Stimulated activated naive CD4-positive, alpha-beta T cell (primary cell): ENCODE data around the gene MMP15.

Experiments used
- DNase-seq, 6 experiments: peaks; one replicate each; lab custom pipeline; 2025; lab: John Stamatoyannopoulos, UW

MMP15 gene

DNA sequence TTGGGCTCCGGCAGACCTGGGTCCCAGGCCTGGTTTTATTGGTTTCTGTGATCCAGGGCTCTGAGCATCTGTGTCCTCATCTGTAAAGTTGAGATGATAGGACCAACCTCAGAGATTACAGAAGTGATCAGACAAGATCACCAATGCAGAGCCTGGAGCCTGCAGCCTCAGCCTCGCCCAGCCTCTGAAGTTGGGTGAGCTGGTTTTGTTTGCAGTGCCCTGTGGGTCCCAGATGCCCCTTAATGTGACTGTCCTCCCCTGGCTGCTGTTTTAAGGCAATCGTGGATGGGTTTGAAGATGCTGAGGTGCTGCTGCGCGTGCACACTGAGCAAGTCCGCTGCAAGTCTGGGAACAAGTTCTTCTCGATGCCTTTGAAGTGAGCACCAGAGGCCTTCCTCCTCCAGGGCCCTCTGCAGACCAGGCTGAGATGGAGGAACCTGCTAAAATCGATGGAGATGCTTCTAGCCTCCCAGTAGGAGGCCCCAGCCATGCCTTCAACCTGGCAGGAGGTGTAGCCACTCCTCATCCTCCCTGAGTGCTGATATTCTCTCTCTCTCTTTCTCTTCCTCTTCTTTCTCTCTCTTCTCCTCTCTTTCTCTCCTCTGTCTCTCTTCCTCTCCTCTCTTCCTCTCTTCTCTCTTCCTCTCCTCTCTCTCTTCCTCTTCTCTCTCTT lies 5.6 kb upstream of the MMP15 start:
- no peak for DNase-seq

DNA sequence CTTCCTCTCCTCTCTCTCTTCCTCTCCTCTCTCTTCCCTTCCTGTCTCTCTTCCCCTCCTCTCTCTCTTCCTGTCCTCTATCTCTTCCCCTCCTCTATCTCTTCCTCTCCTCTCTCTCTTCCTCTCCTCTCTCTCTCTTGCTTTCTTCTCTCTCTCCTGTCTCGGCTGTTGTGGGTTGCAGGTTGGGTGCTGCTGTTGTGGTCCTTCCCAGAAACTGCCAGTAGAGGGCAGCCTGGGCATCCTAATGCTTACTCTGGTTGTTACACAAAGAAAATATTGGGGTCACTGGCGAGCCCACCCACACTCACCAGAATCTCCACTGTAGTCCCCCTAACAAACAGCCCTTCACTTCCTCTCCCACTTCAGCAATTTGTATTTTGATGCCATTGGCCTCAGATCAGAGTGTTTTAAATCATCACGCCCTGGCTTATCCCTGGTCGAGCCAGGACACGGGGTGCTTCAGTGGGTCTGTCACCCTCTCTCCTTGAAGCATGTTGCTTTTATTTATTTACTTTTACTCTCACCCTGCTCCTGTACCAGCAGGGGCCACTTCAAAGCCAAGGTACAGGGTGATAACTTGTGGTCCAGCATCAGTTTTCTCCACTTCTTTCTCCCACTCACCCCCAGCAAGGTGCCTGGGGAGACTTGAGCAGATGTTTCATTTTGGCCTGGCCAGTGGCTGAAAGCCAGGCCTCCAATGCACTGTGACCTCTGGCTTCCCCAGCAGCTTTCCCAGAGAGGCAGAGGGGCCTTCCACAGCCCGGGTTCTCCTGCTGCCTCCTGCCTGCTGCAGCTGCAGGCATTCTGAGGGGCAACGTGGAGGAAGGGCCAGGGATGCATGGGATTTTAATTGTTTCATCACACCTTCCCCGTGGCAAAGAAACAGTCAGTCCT lies 4.7 kb upstream of the MMP15 start:
- DNase-seq = peak; percentile 36 to 64 (median 51)

DNA sequence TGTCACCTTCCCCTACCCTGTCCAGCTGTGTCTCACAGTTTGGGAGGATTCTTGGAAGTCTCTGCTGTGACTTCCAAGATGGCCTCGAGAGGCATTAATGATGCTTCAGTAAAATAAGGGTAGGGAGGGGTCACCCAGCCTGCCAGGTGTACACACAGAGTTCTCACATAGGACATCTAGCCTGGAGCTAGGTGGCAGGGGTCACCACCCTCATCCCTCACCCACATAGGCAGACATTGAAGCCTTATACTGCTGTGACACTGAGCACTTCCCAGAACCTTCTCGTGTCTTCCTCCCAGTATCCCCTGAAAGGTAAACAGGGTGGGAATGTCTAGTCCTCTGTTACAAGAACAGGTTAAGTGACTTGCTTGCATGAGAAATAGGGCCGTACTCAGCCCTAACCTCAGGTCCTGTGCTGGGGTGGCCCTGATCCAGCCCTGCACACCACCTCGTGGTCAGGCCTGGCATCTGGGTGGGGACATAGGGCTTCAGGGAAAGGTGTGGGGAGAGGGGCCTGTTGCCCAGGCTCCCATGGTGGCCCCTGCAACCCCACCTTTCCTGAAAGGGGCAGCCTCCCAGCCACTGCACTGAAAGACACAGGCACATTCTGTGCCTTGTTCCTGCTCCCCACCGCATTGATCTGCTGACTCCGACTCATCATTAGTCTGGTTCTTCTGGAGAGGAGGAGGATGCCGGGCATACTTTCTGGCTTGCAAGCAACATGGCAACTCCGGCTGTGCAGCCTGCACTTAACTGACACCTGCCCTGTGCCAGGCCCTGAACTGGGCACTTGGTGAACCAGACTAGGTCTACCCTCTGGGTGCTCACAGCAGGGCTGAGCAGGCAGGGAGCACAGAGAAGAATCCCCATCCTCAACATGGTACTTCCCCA lies 3.6 kb upstream of the MMP15 start:
- no peak for DNase-seq

DNA sequence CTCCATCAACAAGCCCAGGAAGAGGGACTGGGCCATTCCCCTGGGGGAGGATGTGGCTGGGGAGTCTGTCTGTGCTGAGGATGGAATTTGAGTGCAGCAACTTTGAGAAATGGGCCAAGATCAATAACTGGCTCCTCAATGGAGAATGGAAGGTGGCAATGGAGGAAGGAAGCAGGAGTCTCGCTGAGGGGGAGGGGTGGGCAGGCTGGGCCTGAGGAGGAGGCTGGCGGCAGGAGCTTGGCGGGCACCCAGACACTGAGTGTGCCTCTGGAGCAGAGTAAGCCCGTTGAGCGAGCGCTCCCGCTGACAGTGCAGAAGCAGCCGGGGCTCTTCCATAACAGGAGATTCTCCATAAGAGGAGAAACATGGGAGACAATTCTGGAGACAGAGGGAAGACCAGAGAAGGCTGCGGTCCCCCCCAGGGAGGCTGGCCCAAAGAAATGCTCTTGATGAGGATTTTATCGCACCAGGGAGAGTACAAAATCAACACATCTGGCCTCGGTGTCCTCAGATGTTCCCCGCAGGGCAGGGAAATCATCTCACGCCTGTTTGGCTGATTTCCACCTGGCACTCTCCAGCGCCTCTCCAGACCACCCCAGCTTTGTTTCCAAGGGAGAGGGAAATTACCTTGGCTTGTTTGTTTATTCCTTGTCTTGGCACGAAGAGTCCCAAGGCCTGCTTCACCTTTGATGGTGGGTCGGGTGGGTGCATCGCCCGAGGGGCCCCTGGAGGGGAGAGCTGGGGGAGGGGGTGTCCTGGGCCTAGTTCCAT lies 2.8 kb upstream of the MMP15 start:
- DNase-seq = no peak

DNA sequence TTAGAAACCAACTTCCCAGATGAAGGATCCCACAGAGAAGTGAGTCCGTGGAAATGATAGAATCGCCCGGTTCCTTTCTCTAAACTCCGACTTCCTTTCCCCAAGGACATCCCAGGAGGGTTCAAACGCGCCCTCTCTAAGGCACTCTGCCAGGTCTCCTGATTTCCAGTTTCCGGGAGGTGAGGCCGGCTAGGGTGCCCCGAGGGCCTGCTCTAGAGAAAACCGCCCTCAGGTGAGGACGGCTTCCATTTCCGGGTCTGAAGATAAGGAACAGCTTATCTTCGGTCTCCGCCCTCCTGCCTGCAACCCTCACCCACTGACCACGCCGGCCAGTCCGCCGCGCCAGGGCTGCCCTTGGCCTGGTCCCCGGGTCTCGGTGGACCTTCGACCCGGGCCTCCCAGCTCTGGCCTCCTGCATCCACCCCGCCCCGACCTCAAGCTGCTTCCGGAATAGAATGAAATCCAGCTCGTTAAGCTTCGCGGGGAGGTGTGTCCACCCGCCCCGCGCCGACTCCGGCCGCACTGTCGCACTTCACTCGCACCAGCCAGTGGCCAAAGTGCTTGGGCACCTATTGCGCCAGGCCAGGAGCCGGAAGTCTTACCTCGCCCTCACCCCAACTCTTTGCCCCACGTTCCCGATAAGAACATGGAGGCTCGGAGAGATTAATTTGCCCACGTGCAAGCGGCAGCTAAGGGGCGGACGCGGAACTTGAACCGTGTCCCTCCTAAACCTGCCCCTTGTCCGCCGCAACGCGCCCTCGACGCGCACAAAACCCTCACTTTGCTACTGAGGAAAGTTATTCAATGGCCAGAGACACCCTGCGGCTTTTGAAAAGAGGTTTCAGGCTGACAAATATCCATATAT lies 836 bp upstream of the MMP15 start:
- peak in 2 of 6 experiments; percentile 12 to 23 for DNase-seq

DNA sequence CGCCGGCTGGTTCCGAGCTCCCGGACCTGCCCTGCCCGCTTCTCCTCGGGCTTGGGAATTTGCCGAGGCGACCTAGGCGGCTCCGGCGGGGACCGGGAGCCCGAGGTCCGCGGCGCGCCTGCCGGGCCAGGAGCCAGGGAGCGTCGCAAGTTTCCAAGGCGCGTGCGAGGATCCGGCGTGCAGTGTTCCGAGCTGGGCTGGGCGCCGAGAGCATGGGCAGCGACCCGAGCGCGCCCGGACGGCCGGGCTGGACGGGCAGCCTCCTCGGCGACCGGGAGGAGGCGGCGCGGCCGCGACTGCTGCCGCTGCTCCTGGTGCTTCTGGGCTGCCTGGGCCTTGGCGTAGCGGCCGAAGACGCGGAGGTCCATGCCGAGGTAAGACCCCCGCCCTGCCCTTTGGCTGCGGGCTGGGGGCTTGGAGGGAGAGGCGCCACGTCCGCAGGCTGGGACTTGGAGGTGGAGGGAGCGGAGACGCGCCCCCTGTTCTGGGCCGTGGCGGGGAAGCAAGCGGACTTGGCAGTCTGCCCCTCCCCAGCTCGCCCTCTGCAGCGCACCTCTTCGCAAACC lies 668 bp downstream of the MMP15 start:
- peak in 2 of 6 experiments; percentile 10 to 19 for DNase-seq

DNA sequence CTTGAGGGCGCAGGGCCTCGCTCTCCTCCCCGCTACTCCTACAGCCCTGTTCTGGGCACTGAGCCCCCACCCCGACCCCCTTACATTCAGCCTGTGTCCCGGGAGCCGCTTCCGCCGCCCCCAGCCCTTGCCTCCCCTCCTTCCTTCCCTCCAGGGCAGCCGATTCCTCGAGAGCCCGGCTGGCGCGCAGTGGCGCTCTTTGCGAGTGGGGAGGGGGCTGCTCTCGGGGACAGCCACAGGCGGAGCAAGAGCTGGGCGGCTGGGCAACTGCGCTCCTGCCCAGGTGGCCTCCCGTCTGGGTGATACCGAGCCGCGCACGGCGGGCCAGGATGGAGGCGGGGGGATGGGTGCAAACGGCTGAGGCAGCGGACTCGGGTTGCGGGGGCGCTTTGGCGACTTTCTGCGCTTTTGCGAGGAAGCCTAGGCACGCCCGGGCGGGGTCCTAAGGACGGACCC lies 1.2 kb downstream of the MMP15 start:
- no peak for DNase-seq

DNA sequence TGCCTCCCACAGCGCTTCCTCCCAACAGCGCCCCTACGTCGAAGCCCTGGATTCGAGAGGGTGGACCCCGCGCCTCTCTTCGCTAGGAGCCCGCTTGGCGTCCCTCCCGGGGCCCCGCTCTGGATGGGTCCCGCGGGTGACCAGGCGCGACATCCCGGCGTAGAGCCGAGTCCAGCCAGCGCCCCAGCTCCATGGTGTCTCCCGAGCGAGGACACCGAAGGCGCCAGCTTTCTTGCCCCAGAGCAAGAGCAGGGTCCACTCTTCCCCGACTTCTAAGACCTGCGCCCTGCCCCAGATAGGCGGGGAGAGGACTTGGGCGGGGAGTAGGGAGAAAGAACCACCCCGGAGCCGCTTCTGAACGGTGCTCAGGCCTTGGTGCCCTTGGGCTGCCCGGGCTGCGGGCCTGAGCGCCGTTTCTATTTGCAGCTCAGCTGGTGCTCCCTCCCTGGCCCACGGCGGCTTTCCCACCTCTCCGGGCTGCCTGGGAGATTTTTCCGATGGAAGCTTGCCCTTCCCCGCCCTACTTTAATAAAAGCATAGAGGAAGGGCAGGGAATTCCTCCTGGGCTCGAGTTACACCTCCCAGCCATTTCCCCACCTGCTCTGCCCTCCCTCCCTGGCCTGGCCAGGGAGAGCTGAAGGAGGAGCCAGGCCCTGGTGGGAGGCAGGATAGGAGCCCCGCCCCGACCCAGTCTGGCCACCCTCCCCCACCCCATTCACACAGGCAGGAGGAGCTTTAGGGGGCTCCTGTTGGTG lies 1.8 kb downstream of the MMP15 start:
- no peak for DNase-seq

DNA sequence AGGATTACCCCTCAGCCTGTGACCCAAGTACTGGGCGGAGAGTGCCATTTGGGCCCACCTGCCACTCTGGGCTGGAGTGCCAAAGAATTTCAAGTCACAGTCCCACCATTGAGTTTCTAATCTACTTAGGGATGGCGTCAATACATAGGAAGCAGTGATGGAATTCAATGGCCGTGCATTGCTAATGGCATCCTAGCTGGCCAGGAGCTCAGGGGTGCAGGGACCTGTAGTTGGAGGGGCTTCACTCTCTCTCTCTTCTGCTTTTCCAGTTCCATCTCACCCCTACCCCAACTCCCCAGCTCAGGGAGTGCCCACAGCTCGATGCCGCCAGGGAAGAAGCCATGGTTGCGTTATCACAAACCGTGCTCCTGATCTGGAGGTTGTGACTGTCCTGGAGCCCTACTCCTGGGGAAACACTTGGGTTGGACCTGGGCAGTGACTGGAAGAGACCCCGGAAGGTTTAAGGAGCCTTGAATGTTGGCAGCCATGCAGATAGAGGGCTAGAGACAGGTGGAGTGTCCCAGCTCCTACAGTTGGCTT lies 2.4 kb downstream of the MMP15 start:
- DNase-seq = no peak

DNA sequence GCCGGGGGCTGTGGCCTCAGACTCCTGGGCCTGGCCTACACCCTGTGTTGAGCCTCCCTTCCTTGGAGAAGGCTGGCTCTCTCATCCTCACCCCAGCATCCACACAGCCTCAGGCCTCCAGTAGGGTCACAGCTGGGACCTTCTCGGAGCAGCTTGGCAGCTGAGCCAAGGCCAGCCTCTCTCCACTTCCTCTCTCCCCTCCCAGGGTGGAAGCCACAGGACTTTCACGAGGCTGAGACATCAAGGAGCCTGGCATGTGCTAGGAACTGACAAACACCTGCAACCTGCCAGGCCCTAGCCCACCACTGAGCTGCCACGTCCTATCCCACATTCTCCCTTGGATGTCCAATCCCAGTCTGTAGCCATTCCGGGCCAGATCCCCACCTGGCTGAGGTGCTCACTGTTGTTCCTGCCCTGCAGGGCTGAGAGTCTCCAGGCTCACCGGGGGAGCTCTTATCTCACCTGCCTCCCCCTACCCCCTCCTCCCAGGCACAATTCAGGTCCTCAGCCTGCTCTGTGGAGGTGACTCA lies 3.1 kb downstream of the MMP15 start:
- no peak for DNase-seq

DNA sequence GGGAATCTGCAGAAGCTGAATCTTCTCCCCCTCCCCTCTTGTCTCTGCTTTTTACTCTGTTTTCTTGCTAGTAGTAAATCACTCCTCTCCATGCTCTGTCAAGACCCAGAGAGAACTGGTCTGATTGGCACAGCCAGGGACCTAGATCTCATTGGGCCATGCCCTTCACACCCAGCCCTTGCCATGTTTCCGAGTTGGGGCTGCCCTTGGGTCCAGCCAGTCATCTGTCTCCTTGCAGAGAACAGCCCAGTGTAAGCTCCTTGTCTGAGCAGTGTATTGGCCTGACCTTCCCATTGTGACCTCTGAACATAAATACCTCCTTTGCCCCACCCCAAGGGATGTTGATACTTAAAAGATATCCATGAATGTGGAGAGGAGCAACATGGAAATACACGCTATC lies 3.9 kb downstream of the MMP15 start:
- no peak for DNase-seq

DNA sequence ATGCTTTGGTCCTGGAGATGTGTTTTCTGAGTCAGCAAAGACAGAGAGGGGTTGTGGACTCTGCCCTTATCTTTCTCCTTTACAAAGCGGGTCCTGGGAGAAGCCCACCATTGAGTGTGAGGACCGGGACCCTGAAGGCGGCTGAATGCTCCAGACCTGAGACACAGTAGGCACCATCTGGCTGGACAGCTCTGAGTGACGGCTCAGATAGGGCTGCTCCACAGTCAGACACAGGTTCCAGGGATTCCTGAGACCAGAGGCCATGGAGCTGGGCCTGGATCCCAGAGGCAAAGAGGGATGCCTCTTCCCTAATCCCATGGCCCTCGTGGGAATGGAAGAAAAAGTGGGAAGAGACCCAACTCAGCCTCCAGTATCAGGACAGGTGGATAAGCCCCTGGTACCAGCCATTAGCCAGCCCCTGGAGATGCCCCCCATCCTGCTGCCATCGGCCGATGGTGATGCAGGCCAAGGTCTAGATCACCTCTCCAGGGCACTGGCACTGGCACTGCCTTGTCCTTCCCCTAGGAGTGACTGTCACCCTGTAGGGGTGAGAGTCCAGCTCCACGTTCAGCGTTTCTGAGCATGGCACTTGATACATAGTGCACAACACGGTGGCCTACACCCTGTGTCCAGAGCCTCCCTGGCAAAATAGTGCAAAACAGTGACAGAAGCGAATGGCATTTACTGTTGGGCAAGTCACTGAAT lies 4.7 kb downstream of the MMP15 start:
- no peak for DNase-seq

DNA sequence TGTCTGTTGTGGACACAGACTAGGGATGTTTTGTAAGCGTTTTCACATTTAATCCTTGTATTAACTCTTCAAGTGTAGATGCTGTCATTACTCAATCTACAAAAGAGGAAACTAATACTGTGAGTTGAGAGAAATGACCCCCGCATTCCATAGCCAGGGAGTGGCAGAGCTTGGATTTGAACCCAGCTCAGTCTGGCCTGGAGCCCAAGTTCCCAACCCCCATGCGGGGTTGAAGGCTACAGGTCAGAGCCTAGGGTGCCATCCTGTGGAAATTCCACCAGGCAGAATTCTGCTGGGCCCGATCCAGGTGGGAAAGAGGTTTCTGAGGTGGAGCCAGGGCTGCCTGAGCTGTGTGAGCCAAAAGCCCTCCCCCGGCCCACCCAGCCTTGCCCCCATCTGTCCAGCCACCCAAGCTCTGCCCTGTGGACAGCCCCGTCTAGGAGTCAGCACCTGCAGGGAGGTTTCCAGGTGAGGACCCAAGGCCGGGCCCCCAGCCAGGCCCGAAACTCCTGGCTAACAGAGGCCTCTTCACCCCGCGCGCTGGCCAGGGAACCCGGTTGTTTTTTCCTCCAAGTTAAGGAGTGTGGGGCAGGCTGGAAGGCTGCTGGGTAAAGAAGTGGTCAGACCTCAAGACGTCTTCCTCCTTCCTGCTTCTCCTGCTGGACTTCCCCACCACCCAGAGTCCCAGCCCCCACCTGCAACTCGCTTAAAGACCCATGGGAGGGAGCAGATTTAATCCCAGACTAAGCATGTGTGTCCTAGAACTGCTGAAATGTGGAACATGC lies 5.7 kb downstream of the MMP15 start:
- DNase-seq = no peak

DNA sequence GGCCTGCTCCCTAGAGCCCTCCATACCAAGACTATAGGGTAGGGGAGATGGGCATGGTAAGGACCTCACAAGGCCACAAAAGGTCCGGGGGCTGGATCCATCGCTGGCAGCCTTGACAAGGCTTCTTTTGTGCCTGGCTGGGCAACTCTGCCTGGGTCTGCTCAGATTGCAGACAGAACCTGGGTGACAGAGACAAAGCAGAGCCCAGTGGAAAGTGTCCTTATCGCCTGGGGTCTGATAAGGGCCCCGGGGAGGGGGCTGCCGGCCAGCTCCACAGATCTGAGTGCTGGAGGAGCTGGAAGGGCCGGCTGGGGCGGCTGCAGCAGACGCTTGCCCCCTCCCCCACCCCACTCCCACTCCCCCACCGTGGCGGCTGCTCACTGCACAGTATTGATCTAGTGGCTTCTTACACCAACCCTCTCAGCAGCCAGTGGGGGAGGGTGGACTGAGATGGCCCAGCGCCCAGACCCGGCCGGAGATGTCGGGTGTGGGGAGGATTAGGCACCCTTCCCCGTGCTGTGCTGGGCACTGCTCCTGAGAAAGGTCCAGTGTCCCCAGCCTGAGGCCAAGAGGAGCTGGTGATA lies 7.2 kb downstream of the MMP15 start:
- DNase-seq = no peak

DNA sequence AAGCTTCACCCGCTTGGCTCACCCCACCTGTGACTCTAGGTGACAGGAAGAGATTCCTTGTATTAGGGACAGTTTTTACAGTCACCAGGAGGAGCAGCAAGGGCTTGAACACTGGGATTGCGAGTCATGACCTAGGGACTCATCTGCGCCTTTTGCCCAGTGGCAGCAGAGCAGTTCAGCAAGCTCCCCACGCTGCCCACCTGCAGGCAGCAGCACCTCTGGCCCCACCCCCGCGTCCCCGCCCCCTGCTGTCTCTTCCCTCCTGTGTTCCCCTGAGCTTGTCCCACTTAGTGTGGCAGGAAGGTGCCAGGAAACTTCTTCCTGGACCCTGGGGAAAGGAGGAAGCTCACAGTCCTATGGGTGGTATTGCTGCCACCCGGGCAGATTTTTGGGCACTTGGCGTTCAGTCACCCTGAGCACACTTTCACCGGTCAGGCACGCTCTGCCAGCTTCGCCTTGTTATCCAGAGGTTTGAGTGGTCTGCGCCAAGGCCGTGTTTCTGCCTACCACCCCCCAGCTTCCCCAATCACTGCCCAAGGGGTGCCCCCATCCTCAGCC lies 8.7 kb downstream of the MMP15 start:
- DNase-seq = no peak

DNA sequence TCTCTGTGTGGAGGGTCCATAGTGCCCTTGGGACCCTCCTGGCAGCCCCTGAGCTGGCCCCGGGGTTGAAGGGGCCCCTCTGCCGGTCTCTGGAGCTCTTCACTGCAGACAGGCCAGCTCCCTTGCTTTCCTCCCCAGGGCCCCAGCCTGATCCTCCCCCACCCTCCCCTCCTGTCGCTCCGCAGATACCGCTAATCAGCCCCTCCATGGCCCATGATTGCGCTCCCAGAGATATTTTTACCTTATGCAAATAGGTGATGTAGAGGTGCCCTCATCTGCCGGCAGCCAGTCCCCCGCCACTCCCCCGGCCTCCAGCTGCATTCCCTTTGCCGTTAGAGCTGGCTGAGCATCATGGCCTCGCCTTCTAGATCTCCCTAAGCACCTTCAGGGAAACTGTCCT lies 9.2 kb downstream of the MMP15 start:
- DNase-seq = no peak
